Caki2 (cell line): ENCODE results near the gene NANOS3. TPM values are rescaled to one million over a fixed set of nuclear protein-coding genes. Genes with fewer than 3 reads are reported as not detected.
A peak's percentile ranks its signal among the peaks of the same experiment; 100 is the strongest.

Experiments
- DNase-seq: peaks from one replicate; pipeline ENCODE4 v3.0.0-alpha.2; 2015; ENCODE audit warnings: low read depth
- in situ Hi-C: cut with HindIII; loops from 2 replicates; pipeline ENCODE4 v1.10.0; 2016; ENCODE audit warnings: low sequenced_read_pairs, low pct_unique_long_range_greater_than_20kb, mixed read lengths
- total RNA-seq: library from RNA; depleted of rRNA; stranded (reverse); fragments of >200 nt; shearing (Covaris generic); gene quantifications from 2 replicates; pipeline ENCODE4 v1.2.3, GENCODE V29; 2014; ENCODE audit warnings: low replicate concordance

Gene NANOS3
- total RNA-seq, 1 experiment from 2014 or later, result not detected

DNA sequence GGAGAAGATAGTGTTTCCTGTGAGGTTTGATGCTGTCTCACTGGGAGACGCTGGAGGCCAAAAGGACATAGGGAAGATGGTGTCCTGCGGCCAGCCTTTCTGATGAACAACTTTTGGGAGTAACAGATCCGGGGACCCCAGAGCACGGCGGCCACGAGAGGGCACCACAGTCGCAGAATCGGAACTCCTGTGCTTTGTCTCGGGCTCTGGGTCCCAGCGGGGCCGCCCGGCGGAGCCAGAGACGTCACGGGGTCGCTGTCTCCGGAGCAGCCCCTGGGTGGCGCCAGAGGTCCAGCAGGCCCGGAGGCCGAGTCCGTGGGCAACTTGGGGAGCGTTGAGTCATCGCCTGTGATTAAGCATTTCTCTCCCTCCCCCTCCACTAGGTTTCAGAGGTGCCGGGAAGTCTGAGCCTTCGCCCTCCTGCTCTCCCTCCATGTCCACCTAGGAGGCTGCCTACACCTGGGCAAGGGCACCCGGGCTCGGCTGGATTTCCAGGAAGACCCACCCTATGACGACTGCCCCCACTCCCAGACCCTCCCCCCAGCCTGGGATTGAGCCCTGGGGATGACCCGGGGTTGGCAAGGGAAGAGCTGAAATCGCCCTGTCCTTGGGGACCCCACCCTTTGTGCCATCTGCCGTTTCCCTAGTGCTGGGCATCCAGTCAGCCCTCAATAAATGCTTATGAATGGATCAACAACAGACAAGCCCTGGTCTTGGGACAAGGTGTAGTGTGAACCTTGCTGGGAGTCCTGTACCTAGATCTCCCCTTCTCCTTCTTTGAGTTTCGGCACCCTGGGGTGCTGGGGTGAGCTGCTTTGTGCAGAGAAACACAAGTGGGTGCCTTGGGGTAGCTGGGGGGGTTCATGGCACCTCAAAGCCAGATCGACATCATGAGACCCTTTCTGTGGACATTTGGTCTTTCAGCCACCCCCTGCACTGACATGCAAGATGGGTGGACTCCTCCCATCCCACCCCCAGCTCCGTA, 3.4 kb downstream of the NANOS3 start:
- peak; percentile 95 for DNase-seq
- in situ Hi-C loops, result no loop called here

DNA sequence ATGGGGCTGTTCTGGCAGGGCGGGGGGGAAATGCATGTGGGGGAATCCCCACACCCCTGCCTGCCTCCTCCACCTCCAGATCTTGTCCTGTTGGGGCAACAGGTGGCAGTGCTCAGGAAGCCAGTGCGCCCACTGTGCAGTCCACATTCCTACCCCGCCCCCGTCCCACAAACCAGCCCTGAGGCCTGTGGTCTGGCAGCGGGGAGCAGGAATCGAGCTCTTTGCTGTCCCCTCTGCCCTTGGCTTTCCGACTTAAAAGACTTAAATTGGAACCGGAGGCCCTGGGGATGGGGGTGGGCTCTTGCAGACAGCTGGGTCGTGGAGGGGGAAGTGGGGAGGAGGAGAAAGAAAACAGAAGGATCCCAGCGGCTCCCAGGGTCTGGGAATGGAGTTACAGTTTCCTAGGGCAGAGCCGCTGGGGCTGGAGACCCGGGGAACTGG, 4.3 kb downstream of the NANOS3 start:
- DNase-seq, result no peak
- in situ Hi-C loops, result no loop called here

DNA sequence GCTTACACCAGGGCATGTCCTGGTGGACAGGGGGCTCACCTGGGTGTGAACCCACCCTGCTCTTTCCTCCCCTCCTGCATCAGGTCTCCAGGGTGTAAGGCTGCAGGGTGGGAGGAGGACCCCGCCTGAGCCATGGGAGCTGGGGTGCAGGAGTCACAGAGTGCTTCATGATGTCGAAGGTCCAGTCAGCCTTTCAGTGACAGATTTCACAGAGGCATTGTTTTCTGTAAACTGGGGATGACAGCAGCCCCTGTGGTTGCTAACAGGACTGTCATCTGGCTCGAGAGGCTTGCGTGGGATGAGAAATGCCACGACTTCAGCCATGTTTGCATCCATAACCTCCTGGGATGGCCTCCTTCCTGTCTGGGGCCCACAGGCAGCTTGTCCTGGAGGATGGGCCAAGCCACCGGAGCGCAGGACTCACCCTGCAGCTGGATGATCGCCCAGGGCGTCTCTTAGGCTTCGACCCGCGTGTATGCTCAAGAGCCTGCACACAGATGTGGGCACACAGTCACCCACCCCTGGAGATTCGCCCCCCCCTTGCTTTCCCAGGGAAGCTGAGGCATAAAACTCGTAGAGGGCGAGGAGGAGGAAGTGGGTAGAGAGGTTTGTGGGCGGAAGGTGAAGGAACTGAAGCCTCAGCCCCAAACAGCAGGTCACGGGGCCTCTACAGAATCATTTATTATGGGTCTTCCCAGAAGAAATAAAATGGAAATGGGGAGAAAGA, 4.9 kb downstream of the NANOS3 start:
- in situ Hi-C loops, result no loop called here
- DNase-seq, result no peak

DNA sequence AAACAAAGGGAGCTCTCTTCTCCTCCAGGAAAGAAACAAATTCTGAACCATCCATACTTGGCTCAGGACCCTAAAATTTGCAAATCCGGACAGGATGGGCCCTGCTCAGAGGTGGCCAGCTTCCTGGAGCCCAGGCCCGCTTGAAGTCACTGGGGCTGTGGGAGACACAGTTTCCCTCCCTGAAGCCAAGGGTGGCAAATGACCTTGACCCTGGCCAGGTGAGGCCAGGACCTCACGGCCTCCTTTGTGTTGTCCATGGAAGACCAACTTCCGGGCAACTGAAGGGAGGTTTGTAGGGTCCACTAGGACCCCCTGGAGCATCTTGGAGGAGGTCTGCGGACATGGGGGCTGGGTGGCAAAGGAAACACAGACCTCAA, 5.5 kb downstream of the NANOS3 start:
- no peak for DNase-seq
- in situ Hi-C loops, result no loop called here

DNA sequence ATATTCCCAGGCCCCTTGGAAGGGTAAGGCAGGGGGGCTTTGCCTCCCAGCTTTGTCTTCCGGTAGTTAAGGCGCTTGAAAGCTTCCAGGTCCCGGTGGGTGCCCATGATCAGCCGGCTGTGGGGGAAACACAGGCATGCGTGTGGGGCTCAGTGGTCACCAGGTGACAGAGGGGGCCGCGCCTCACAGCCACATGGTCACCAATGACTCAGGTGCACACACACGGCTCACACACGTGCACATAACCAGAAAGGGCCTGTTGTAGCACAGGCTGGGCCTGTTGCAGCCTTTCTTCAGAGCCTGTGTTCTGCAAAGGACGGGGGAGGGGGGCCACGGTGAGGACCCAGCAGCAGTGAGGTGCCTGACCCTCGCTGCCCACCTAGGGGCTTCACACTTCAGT, 5.9 kb downstream of the NANOS3 start:
- in situ Hi-C loops, result no loop called here
- no peak for DNase-seq

DNA sequence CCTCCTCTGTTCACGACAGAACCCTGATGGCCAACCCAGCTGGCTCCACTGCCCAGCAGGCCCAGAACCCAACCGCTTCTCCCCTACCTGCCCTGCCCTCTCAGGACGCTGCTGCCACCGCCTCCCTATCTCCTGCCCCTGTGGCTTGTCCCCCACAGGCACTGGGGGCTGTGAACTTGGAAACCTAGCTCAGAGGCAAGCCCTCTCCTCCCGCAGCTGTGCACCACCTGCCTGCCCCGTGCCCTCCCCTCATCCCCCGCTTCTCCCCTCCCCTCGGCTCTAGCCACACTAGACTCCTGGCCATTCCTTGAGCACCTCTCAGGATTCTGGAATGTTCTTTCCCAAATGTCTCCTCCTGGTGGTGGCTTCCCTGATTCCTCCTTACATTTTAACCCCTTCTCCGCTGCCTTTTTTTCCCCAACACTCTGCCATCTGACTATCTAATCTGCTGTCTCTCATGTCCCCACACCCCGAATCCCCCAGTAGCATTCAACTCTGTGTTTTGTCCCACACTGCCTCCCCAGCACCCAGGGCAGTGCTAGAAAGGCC, 6.7 kb downstream of the NANOS3 start:
- in situ Hi-C loops, result no loop called here
- DNase-seq, result no peak

DNA sequence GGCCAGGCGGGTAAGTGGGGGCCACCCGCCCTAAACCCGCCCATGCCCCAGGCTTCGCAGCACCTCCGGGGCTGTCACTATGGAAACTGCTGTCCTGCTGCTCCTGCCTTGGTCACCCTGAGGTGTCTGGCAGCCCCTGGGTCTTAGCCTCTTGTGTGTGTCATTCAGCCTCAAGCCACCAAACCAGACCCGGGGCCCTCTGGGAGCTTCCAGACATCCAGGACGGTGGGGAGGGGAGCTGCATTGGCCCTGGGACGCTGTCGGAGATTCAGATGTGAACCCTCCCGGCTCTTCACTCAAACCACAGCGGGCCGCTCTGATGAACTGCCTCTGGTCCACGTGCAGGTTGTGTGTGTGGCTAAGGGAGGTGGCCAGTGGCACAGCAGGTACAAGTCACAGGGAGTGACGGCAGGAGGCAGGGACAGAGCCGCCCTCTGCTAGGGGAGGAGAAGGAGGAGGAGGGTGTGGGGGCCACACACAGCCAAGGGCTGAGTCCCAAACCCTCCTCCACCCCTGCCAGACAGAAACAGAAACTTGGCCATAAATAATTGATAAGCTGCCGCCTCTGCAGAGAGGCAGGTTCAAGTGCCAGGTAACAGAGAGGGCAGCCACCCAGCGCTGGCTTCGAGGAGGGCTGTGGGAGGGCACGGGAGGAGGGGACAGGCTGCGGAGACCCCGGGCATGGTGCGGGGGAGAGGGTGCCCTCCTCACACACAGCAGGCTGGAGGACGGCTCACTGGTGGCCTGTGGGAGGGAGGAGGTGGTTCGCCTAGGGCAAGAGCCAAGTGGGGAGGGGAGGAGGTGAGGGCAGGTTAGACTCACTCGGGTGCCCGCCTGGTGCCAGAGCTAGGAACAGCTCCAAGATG, 8.0 kb downstream of the NANOS3 start:
- in situ Hi-C loops, result no loop called here
- no peak for DNase-seq

DNA sequence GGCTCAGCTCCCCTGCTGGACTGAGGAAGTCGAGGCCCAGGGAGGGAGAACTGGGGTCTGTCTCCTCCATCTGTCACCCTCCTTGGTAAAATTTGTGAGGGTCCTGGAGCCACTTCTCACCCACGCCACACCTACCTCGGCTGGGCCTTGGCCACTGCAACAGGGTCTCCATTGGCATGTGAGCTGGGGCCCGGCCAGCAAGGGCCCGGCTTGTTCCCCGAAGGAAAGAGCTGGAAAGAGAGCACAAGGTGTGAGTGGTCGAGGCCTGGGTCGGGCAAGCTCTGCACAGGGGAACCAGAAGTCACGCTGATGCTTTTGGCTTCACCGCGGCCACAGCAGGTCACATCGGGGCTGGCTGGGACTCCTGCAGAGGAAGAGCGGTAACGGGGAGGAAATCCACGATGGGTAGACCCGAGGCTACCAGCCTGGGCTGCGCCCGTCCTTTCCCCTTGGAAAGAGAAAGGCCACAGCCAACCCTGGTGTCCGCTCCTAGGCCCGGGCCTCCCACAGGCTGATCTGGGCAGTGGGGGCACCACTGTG, 9.0 kb downstream of the NANOS3 start:
- no peak for DNase-seq
- in situ Hi-C loops, result no loop called here

DNA sequence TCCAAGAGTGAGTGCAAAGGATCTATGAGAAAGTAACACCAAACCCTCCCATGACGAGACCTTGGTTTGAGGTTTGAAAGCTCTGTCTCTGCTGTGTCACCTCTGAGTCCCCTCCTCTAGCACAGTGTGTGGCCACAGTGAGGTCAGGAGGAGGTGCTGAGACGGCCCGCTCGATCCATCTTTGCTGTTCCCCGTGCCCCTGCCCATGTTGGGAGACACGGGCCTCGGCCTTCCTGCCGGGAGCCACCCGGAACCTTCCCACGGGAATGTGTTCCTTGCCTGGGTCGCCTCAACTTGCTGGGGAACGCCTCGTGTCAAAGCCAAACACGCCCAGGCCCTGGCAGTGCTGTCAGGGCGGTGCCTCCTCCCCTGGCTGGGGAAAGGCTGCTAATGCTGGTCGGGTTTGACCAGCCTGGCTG, 10.1 kb downstream of the NANOS3 start:
- in situ Hi-C loops, result no loop called here
- DNase-seq, result no peak

DNA sequence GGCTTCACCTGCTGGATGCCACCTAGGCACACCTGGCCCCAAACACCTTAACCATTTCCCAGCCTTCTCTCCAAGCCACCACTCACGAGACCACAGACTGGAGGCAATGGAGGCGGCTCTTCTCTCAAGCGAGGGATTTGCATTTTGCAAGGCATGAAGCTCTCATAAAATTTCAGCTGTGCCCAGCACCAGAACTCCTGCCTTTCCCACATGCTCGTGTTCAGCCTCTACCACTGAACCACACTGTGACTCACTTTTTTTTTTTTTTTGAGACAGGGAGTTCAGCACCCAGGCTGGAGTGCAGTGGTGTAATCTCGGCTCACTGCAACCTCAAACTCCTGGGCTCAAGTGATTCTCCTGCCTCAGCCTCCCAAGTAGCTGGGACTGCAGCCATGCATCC, 10.6 kb downstream of the NANOS3 start:
- in situ Hi-C loops, result no loop called here
- DNase-seq, result no peak

DNA sequence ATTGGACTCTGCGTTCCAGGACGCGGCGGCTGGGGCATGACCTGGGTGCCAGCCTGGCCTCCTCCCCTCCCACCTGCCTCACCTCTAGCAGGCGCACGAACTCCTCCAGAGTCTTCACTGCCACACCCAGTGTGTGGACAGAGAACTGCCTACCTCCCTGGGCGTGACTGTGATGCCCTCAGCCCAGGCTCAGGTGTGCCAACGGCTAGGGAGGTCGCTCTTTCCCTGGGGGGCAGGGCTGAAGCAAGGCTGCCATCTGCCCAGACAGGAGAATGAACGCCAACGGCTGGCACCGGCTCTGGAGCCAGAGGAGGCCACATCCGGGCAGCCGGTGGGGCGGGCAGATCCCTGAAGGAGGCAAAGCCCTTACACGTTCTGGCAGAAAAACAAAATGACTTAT, 11.3 kb downstream of the NANOS3 start:
- in situ Hi-C loops, result no loop called here
- no peak for DNase-seq

DNA sequence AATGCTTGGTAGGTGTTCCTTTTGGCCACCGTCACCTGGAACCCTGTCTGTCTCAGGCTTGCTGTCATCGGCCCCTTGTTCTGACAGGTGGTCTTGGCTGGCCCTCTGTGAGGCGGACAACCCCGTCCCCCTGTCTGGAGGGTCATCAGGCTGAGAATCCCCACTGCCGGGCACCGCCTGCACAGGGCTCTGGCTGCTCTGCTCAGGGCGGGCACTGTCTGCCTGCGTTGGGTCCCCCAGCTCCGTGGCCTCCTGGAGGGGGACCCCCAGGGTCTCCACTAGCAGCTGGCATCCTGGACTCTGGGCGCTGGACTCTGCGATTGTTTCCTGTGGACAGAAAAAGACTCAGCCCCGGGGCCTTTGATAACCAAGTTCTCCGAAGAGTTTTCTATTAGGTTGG, 13.2 kb downstream of the NANOS3 start:
- DNase-seq, result no peak
- in situ Hi-C loops, result no loop called here

DNA sequence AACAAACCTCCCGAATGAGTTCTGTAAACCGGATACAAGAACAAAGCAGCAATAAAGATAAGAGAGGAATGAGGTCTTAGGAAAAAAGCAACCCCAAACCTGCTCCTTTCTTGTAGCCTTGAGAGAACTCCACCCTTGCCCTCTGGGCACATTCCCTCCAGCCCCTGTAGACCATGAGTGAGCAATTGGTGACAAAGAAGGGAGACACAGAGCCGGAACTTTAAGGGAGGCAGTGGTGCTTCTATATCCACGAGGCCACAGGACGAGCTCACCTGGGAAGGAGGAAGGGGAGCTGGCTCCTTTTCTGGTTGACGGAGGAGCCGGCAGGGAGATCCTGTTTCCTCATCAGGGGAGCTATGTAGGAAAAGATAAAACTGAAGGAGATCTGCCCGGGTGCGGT, 15.9 kb downstream of the NANOS3 start:
- DNase-seq, result no peak
- in situ Hi-C loops, result no loop called here

DNA sequence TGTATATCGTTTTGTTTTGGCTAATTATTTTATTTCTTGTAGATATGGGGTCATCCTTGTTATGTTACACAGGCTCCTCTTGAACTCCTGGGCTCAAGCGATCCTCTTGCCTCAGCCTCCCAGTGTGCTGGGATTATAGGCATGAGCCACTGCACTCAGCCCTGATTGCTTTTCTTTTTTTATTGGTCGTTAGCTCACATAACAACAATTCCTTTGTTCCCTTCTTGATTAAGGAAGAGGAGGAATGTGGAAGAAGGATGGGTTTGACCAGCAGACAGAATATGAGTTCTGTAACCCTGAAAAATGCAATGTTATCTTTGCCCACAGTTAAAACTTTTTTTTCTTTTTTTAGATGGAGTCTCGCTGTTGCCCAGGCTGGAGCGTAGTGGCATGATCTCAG, 17.6 kb downstream of the NANOS3 start:
- in situ Hi-C loops, result no loop called here
- DNase-seq, result no peak

DNA sequence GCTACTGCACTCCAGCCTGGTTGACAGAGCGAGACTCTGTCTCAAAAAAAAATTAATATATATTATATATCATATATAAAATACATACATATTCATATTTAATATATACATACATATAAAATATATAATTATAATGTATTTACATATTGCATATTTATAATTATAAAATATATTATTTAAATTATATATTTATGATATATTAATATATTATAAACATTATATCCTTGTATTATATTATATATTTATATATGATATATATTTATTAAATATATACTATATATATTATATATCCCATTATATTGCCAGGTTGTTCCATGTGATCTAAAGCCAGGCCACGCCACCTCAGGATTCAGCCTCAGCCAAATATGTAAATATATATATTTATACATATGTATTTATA, 19.3 kb downstream of the NANOS3 start:
- in situ Hi-C loops, result no loop called here
- no peak for DNase-seq

DNA sequence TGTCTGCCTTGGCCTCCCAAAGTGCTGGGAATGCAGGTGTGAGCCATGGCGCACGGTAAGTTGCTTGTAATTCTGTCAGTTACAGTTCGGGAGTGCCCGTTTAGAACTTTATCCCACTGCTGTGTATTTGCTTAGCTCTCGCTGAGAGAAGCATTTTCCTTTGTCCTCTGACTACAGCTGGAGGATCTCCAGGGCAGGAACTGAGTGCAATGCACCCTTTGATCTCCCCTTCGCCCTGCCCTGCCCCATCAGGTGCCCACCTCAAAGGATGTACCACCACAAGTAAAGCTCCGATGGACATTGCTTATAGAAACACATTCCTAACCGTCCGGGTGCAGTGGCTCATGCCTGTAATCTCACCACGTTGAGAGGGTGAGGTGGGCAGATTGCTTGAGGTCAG, 22.5 kb downstream of the NANOS3 start:
- in situ Hi-C loops, result no loop called here

DNA sequence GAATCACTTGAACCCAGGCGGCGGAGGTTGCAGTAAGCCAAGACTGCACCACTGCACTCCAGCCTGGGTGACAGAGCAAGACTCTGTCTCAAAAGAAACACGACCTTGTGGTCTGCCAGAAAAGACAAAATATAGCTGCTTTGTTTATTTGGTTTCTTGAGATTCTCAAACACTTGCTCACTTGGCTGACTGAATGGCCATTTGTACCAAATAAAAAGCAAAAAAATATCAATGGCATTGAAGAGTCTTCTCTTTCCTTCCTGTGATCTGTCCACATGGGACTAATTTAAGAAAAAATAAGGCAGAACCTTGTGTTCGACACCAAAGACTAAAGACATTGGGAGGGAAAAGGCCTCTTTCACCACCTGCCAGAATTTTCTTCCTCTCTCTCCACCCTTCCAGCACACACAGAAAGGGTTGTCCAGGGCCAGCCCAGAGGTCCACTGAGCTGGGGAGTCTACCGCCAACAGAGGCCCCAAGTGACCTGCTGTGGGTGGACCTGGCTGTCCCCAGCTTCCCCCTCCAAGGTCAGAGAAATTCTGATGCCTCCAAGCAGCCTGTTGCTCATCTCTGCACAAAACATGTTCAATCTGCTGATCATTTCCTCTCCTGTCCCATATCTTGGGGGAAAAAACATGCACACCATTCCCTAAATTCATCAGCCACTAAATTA, 23.1 kb downstream of the NANOS3 start:
- in situ Hi-C loops, result loop anchor here (25.0 kb wide), 1 partner anchor 187 kb away; the partner anchor contains the start of genes C19orf67 and SAMD1
- no peak for DNase-seq

More for the DNA sequence above, 22.5 kb downstream of the NANOS3 start:
- no peak for DNase-seq
